GM12801 (cell line): ENCODE data around the gene MTUS2.

Experiments used
- CTCF ChIP-seq: IDR thresholded peaks from one replicate; pipeline ENCODE4 v1.5.1; 2011; ENCODE audit warnings: control low read depth; ENCODE audit not compliant: insufficient read length; ENCODE audit errors: extremely low read depth

Gene MTUS2

GRCh38 chr13:29067306-29067945 is 247.3 kb downstream of the MTUS2 start:
- TF ChIP-seq CTCF, result no peak

DNA sequence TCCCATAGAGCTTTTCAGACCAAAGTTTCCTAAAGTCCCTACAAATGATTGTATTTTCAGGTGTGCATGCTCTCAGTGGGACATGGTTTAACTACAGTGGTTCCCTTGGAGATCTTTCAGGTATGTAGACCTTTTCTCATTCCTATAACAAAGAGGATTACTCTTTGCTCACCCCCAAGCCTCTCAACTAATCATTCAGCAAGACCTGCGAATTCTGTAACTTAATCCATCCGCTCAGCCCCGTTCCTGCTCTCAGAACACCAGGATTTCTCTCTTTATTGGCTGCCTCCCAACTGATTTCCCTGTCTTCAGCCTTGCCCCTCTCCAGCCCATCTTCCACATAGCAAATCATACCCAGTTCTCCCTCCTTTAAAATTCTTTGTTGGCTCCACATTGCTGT is 253.6 kb downstream of the MTUS2 start:
- no peak for TF ChIP-seq CTCF

DNA sequence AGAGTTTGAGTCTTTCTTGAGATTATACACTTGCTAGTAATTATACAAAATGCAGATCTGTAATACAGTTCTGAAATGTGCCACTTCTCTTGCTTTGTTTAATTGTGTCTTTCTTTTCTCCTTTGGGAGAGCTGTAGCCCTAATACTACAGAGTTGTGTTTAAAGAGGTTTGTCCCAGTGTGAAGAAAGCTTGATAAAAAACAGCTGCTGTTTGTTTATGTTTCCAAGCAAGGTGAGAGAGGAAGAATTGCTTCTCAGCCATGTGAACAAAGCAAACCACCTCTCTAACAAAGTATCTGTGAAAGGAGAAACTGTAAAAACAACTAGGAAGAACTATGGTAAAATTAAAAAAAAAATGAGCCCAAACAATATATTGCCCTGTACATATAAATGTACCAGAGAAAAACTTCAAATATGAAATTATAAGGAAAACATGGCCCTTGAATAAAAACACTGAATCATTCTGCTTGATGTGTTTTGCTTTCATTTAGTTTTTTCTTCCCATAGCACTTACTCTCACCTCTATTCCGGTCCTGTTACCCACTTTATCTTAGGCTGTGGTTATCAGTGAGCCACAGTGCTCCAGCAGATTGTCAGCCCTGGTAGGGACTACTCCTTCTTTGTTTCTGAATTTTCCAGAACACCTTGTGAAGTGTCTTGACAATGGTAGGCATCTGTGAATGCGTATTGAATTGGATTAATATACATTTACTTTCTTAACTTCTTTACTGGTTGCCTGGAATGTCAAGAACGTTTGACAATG is 257.1 kb downstream of the MTUS2 start:
- no peak for TF ChIP-seq CTCF

GRCh38 chr13:29081036-29081435 is 260.9 kb downstream of the MTUS2 start:
- TF ChIP-seq CTCF, result no peak

DNA sequence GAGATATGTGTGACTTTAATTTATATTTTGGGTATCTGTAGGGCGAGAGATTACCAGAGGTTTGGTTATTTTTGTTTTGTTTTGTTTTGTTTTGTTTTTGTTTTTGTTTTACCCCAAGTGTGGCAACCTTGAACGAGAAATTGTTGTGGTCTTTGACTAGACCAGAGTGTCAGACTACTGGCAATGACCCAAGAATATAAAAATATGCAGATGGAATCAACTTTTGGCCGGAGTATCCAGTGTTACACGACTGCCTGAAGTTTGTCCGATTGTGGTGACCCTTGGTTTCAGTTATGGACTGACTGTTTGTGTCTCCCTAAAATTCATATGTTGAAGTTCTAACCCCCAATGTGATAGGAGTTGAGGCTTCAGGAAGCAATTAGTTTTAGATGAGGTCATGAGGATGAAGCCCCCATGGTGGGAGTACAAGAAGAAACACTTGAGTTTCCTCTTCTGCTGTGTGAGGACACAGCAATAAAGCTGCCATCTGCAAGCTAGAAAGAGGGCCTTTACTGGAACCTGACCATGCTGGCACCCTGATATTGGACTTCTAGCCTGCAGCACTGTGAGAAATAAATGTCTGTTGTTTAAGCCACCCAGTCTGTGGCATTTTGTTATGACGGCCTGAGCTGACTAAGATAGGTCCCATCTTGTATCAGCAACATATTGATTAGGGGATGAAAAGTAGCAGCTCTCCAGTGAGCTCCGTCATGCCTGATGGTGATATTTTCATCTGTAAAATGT is 261.7 kb downstream of the MTUS2 start:
- TF ChIP-seq CTCF, result no peak

- no peak for TF ChIP-seq CTCF
Observed at GRCh38 chr13:29099781-29100406, 279.8 kb downstream of the MTUS2 start.

GRCh38 chr13:29100758-29101157 is 280.6 kb downstream of the MTUS2 start:
- no peak for TF ChIP-seq CTCF
